ENCODE results near the gene CCT8.

GRCh38 chr21:29102791-29103257 is 29.4 kb upstream of the CCT8 start:
- TF ChIP-seq, protein P1, sequence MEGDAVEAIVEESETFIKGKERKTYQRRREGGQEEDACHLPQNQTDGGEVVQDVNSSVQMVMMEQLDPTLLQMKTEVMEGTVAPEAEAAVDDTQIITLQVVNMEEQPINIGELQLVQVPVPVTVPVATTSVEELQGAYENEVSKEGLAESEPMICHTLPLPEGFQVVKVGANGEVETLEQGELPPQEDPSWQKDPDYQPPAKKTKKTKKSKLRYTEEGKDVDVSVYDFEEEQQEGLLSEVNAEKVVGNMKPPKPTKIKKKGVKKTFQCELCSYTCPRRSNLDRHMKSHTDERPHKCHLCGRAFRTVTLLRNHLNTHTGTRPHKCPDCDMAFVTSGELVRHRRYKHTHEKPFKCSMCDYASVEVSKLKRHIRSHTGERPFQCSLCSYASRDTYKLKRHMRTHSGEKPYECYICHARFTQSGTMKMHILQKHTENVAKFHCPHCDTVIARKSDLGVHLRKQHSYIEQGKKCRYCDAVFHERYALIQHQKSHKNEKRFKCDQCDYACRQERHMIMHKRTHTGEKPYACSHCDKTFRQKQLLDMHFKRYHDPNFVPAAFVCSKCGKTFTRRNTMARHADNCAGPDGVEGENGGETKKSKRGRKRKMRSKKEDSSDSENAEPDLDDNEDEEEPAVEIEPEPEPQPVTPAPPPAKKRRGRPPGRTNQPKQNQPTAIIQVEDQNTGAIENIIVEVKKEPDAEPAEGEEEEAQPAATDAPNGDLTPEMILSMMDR (conservative IDR thresholded peaks at IDR 0.05) = no peak
- no peak for TF ChIP-seq ZFX (IDR thresholded peaks at IDR 0.05)

Measured in C4-2B (cell line).